ENCODE measurements around the gene ADORA1.

DNA sequence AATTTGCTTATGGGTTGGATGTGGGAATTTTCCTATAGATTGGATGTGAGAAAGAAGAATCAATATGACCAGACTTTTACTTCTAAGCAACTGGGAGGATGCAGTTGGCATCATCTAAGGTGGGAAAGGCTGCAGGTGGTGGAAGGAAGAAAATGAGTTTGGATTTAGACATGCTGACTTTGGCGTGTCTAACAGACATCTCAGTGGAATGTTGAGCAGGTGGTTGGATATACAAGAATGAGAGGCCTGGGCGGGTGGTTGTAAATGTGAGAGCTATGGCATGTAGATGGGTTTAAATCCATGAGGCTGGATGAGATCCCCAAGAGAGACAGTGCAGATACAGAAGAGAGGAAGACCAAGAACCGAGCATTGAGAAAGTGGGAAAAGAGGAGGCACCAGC is 10.5 kb downstream of the ADORA1 start:
- TF ChIP-seq POLR2A (IDR thresholded peaks at IDR 0.05; ENCODE audit: low read length) (no peak), GATA1 (IDR thresholded peaks at IDR 0.05; ENCODE audit: low read depth, low read length) (no peak)
